Peyer's patch (tissue), 4 donors: ENCODE results near the gene ARAP3.

Experiments used
- POLR2A ChIP-seq, 2 donors: fragments of 450-650 bp; IDR thresholded peaks; one replicate each; pipeline ENCODE4 v1.5.1; 2017; ENCODE audit warnings: antibody characterized with exemption in 2 of 2, mild to moderate bottlenecking in 2 of 2, moderate library complexity in 2 of 2
- TF ChIP-seq, protein P1 (sequence below), 6 experiments: fragments of 450-650 bp in 4 of 6; fragments of 200-600 bp in 2 of 6; sonication (generic) in 1 of 6; IDR thresholded peaks; one replicate each; pipeline ENCODE4 v1.5.1; 2017 to 2019; ENCODE audit warnings: antibody characterized with exemption in 6 of 6, mild to moderate bottlenecking in 3 of 6, moderate library complexity in 1 of 6

DNA sequence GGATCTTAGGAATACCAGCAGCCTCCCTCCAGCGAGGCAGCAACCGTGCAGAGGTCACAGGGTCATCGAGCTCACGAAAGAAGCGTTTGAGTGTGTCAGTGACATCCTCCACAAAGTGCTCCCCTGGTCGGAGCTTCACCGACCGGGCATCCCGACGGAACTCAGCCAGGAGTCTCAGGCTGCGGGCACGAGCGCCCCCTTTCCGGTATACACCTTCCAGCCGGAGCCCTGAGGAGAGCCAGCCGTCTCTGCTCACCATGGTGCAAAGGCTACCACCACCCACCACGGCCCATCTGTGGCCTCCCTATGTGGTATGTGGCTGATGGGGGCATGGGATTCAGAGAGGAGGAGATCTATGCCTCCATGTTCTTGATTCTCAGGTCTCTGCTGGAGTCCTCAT, 20.0 kb downstream of the ARAP3 start:
- TF ChIP-seq, protein P1, sequence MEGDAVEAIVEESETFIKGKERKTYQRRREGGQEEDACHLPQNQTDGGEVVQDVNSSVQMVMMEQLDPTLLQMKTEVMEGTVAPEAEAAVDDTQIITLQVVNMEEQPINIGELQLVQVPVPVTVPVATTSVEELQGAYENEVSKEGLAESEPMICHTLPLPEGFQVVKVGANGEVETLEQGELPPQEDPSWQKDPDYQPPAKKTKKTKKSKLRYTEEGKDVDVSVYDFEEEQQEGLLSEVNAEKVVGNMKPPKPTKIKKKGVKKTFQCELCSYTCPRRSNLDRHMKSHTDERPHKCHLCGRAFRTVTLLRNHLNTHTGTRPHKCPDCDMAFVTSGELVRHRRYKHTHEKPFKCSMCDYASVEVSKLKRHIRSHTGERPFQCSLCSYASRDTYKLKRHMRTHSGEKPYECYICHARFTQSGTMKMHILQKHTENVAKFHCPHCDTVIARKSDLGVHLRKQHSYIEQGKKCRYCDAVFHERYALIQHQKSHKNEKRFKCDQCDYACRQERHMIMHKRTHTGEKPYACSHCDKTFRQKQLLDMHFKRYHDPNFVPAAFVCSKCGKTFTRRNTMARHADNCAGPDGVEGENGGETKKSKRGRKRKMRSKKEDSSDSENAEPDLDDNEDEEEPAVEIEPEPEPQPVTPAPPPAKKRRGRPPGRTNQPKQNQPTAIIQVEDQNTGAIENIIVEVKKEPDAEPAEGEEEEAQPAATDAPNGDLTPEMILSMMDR (IDR thresholded peaks at IDR 0.05), result no peak
- TF ChIP-seq POLR2A (IDR thresholded peaks at IDR 0.05), result no peak
